Breast epithelium (tissue), 3 donors: Measurements from ENCODE around the gene PELI2.

Experiments
- POLR2A ChIP-seq: fragments of 450-650 bp; IDR thresholded peaks from one replicate; pipeline ENCODE4 v1.6.1; 2016; ENCODE audit warnings: antibody characterized with exemption, mild to moderate bottlenecking, moderate library complexity
- POLR2AphosphoS5 ChIP-seq, 3 donors: sonication (generic); formaldehyde crosslinking; IDR thresholded peaks; one replicate each; pipeline ENCODE4 v1.6.1; 2017; ENCODE audit warnings: antibody characterized with exemption in 3 of 3
- TF ChIP-seq, protein P1 (sequence below), 3 donors: fragments of 450-650 bp; IDR thresholded peaks; one replicate each; pipeline ENCODE4 v1.5.1; 2016 to 2017; ENCODE audit warnings: antibody characterized with exemption in 3 of 3, mild to moderate bottlenecking in 3 of 3, moderate library complexity in 3 of 3

DNA sequence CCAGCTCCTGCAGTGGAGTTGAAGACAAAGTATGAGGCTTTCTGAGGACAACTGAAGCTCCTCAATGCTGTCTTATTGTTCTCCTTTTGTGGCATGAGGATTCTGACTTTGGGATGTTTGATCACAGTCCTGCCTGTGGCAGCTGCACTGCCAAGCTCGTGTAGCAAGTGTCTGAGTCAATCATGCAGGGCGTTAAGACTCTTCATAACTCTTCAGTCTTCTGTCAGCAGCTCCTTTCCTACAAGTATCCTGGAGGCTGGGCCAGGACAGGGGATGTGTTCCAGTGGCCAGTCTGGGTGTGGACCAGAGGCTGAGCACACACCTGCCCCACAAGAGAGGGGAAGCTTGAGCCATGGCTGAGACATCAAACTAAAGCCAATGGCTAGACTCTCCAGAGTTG, 94.3 kb downstream of the PELI2 start:
- TF ChIP-seq, protein P1, sequence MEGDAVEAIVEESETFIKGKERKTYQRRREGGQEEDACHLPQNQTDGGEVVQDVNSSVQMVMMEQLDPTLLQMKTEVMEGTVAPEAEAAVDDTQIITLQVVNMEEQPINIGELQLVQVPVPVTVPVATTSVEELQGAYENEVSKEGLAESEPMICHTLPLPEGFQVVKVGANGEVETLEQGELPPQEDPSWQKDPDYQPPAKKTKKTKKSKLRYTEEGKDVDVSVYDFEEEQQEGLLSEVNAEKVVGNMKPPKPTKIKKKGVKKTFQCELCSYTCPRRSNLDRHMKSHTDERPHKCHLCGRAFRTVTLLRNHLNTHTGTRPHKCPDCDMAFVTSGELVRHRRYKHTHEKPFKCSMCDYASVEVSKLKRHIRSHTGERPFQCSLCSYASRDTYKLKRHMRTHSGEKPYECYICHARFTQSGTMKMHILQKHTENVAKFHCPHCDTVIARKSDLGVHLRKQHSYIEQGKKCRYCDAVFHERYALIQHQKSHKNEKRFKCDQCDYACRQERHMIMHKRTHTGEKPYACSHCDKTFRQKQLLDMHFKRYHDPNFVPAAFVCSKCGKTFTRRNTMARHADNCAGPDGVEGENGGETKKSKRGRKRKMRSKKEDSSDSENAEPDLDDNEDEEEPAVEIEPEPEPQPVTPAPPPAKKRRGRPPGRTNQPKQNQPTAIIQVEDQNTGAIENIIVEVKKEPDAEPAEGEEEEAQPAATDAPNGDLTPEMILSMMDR (IDR thresholded peaks at IDR 0.05) = no peak
- TF ChIP-seq POLR2A = no peak
- TF ChIP-seq POLR2AphosphoS5 (IDR thresholded peaks at IDR 0.05) = no peak
